ENCODE data around the gene CNPPD1.
"Not testable (repeated sequence)": the region's sequence is repeated elsewhere in the genome, so short reads cannot be mapped to it uniquely, and the experiment has no call there.

Gene CNPPD1

DNA sequence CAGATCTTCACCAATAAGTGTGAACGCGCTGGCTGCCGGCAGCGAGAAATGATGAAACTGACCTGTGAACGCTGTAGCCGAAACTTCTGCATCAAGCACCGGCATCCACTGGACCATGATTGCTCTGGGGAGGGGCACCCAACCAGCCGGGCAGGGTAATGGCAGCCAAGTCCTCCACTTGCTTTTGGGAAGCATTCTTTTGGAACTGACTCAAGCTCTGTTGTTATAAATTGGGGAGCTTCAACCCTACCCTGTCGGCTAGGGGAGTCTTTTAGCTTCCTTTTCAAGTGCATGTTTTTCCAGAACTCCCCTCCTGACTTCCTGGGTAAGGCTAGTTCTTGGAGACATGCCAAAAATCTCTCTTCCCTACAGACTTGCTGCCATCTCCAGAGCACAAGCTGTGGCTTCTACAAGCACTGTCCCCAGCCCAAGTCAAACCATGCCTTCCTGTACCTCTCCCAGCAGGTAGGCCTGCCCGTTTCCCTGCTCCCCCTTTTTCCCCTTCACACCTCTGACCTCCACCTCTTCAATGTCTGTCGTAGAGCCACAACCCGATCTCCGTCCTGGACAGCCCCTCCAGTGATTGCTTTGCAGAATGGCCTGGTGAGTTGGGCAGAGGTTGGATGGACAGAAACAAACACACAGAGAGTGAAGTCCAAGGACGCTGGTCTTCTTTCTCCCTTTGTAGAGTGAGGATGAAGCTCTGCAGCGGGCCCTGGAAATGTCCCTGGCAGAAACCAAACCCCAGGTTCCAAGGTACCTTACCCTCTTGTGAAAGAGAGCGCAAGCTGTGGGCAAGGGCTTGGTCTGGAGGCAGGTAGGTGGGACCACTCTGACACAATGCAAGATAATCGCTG is 31.4 kb upstream of the CNPPD1 start:
- no peak for DNase-seq

DNA sequence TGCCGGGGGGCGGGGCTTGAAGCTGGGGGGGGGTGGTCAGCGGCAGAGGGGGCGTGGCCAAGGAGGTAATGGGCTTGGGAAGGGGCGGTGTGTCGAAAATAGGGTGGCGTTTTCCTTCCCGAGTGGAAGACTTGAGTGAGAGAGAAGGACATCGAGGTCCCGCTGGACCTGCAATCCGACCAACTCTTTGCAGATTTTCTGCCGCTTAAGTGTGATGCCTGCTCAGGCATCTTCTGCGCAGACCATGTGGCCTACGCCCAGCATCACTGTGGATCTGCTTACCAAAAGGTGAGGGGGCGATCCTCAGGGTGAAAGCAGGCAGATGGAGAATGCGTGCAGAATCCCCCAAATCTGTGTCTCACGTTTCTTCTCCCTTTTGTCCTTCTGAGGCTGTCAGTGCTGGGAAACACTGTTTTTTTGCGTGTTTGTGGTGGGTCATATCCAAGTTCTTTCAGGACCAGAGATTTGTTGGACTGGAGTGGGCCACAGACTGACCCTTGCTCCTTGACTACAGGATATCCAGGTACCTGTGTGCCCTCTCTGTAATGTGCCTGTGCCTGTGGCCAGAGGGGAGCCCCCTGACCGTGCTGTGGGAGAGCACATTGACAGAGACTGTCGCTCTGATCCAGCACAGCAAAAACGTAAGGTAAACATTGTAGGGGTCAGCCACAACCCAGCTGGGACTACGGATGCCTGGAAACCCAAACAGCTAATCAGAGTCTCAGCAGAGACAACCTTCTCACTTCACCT is 30.6 kb upstream of the CNPPD1 start:
- no peak for DNase-seq

DNA sequence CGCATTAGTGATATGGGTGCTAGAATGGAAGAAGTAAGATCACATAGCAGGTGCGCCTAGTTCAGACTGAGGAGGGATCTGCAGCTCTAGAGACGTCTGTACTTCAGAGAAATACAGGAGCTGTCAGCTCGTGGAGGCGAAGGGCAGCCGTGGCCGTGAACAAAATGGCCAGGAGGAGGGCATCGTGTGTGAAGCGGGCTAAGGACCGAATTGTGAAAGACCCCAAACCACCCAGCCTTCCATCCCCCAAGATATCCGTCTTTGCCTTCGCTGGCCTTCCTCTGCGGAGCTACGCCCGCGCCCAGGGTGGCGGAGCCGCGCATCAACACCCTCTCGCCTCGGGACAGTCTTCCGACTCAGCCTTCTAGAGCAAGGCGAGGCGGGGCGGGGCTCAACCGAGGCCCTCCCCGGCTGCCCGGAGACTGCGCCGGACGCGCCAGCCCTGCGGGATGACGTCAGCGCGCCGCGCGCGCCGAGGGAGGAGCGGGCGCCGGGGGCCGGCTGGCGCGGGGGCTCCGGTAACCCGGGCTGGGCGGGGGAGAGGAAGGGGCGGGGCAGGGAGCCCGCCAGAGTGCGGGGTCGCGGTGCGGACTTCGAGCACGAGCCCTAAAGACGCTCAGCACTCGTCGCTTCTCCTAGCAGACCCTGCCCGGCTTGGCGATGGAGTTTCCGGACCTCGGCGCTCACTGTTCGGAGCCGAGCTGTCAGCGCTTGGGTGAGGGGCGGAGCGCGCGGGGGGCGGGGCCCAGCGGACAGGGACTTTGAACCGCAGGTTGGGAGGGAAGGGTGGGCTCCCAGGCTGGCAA is 29.8 kb upstream of the CNPPD1 start, which contains the start of gene ZFAND2B:
TSS of gene ZFAND2B (plus strand) at position 455 of the 806 bp plus-strand sequence. CDS start at position 661, 206 bp downstream.
- peak; percentile 93 to 96 for DNase-seq

DNA sequence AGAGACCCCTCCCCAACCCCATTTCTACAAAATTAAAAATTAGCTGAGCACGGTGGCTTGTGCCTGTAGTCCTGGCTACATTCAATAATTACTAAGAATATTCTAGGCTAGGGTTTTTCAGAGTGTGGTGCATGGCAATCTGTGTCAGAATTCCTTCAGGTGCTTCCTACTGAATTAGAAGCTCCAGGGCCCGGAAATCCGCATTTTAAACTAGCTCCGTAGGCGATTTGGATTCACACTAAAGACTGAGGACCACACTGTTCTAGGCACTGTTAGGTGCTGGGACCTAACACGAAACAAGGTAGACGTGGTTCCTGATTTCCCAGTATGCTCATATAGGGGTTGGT is 29.2 kb upstream of the CNPPD1 start:
- DNase-seq = no peak

DNA sequence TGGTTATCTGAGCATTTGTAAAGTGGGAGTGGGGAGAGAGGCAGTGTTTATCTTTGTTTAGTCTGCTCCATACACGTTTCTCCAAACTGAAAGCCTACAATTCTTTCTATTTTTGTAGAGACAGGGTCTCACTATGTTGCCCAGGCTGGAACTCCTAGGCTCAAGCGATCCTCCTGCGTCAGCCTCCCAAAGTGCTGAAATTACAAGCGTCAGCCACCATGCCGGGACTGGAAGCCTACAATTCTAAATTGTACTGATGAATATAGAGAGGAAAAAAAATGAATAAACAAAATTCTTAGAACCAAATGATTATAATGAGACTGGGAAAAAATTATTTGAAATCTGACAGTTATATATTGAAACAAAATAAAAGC is 28.4 kb upstream of the CNPPD1 start:
- DNase-seq = no peak

DNA sequence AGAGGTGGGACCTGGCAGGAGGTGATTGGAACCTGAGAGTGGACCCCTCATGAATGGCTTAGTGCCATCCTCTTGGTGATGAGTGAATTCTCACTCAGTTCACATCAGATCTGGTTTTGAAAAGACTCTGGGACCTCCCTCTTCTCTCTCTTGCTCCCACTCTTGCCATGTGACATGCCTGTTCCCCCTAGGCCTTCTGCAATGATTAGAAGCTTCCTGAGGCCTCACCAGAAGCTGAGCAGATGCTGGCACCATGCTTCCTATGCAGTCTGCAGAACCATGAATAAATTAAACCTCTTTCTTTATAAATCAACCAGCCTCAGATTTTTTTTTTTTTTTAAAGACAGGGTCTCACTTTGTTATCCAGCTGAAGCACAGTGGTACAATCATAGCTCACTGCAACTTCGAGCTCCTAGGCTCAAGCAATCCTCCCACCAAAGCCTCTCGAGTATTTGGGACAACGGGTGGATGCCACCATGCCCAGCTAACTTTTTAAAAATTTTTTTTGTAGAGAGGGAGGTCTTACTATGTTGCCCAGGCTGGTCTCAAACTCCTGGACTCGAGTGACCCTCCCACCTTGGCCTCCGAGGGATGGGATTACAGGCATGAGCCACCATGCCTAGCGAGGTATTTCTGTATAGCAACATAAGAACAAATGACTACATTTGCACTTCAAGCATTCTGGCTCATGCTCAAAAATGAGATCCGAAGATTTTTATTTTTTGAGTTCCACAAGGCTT is 27.9 kb upstream of the CNPPD1 start:
- DNase-seq = no peak

DNA sequence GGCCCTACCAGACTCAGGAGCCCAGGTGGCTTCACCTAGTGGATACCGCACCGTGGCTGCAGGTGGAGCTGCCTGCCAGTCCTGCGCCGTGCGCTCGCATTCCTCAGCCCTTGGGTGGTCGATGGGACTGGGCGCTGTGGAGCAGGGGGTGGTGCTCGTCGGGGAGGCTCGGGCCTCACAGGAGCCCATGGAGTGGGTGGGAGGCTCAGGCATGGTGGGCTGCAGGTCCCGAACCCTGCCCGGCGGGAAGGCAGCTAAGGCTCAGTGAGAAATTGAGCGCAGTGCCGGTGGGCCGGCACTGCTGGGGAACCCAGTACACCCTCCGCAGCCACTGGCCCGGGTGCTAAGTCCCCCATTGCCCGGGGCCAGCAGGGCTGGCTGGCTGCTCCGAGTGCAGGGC is 24.6 kb upstream of the CNPPD1 start:
- DNase-seq = not testable (repeated sequence)

DNA sequence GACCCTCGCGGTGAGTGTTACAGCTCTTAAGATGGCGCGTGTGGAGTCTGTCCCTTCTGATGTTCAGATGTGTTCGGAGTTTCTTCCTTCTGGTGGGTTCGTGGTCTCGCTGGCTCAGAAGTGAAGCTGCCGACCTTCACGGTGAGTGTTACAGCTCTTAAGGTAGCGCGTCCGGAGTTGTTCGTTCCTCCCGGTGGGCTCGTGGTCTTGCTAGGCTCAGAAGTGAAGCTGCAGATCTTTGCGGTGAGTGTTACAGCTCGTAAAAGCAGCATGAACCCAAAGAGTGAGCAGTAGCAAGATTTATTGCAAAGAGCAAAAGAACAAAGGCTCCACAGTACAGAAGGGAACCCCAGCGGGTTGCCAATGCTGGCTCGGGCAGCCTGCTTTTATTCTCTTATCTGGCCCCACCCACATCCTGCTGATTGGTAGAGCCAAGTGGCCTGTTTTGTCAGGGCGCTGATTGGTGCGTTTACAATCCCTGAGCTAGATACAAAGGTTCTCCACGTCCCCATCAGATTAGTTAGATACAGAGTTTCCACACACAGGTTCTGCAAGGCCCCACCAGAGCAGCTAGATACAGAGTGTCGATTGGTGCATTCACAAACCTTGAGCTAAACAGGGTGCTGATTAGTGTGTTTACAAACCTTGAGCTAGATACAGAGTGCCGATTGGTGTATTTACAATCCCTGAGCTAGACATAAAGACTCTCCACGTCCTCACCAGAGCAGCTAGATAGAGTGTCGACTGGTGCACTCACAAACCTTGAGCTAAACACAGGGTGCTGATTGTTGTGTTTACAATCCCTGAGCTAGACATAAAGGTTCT is 24.0 kb upstream of the CNPPD1 start:
- DNase-seq = not testable (repeated sequence)

DNA sequence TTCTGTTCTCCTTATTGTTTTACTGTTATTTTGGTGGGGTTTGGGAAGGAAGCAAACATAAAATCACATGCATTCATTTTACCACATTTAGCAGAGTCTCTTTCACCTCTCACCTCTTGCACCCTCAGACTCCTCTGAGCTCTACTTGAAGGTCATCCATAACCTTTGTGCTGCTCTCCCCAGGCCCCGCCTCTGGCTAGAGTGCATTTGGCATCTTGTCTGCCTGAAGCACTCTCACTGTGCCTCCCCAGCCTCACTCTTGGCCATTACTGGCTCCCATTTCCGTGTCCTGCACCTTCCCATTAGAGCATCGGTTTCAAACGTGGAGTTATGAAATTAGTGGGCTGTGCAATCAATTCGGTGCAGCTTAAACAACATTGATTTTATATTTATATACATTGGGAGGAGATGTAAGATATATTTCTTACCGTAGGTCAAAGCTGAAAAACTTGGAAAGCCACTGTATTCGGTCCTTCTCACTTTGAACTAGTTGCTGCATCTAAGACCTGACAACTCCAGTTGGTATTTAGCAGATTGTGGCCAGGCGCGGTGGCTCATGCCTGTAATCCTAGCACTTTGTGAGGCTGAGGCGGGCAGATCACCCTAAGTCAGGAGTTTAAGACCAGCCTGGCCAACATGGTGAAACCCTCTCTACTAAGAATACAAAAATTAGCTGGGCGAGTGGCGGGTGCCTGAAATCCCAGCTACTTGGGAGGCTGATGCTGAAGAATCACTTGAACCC is 22.9 kb upstream of the CNPPD1 start:
- no peak for DNase-seq

DNA sequence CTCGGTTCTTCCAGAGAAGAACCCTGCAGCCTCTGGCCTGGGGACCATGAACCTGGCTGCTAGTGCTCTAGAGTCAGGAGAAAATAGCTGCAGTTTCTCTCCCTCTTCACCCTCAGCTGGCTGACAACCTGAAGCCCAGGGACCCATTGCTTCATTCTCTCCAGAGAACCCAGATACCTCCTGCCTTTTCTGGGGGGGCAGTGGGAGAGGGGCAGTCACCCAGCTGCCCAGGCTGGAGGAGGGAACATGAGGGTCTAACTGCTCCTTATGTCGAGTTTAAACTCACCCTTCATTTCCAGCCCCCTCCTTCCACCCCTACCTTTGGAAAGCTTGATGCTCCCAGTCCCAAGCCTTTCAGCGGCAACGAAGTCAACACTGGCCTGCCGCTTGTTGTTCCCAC is 22.2 kb upstream of the CNPPD1 start:
- DNase-seq = no peak

DNA sequence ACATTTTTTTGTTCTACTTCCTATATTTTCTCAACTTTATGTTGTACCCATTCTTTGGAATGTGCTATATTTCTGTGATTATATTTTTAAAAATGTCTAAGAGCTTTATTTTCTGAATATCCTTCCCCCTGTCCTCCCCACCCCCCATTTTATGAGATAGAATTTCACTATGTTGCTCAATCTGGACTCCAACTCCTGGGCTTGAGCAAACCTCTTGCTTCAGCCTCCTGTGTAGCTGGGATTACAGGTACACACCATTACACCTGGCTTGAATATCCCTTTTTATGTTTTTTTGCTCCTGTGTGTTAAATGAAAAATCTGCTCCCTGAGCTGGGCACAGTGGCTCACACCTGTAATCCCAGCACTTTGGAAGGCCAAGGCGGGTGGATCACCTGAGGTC is 20.7 kb upstream of the CNPPD1 start:
- no peak for DNase-seq

DNA sequence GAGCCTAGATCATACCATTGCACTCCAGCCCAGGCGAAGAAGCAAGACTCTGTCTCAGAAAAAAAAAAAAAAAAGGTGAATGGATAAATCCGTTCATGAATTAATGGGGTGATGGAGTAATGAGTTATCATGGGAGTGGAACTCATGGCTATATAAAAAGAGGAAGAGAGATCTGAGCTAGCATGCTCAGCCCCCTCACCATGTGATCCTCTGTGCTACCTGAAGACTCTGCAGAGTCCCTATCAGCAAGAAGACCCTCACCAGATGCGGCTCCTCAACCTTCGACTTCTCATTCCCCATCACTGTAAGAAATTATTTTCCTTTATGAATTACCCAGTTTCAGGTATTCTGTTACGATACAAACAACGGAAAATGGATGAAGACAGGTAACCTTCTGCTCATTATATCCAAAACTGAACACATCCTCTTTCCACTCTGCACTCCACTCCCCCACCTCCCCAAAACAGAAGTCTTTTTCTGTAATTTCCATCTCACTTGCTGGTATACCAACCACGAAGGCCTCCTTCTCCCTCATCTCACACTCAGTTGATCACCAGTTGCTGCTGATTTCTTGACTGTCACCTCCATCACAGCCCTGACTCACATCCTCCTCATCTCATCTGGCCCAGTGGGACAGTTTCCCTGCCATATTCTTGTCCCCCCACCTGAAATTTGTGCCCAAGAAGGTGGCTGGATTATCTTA is 10.2 kb upstream of the CNPPD1 start:
- DNase-seq = no peak

DNA sequence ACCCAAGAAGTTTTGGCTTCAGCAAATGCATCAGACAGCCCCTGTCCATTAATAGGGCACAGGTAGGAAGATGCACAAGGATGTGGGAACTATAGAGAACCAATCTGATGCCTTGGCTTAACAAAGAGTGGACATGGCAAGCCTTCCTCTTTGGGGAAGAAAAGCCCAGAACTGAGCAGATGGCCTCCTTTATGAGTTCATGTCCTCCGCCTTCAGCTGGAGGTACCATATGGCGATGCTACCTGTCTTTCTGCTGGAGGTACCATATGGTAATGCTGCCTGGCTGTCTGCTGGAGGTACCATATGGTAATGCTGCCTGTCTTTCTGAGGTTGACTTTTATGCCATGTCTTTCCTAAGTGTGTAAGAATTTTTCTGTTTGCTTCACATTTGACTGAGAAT is 7.4 kb upstream of the CNPPD1 start:
- no peak for DNase-seq

DNA sequence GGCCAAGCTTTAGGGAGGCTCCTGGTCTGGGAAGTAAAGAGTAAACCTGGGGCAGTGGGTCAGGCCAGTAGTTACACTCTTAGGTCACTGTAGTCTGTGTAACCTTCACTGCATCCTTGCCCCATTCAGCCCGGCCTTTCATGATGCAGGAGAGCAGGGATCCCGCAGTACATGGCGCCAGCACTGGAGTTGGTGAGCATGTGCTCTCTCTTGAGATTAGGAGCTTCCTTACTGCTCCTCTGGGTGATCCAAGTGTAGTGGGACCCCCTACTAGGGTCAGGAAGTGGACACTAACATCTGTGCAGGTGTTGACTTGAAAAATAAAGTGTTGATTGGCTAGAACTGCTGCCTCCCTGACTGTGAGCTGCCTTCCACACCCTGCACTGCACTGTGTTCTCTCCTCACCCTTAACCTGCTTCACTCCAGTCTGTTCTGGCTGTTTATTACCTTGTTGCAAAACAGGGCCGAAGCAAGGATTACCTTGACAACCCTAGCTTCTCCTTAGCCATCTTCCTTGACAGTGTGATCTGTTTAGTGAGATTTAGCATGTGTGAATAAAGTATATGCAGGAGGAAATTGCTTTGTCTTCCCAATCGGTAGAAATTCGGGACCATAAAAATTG is 6.5 kb upstream of the CNPPD1 start:
- DNase-seq = no peak

DNA sequence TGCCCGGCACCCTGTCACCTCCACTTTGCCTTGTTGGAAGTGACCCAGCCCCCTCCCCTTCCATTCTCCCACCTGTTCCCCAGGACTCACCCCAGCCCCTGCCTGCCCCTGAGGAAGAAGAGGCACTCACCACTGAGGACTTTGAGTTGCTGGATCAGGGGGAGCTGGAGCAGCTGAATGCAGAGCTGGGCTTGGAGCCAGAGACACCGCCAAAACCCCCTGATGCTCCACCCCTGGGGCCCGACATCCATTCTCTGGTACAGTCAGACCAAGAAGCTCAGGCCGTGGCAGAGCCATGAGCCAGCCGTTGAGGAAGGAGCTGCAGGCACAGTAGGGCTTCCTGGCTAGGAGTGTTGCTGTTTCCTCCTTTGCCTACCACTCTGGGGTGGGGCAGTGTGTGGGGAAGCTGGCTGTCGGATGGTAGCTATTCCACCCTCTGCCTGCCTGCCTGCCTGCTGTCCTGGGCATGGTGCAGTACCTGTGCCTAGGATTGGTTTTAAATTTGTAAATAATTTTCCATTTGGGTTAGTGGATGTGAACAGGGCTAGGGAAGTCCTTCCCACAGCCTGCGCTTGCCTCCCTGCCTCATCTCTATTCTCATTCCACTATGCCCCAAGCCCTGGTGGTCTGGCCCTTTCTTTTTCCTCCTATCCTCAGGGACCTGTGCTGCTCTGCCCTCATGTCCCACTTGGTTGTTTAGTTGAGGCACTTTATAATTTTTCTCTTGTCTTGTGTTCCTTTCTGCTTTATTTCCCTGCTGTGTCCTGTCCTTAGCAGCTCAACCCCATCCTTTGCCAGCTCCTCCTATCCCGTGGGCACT is 5.8 kb upstream of the CNPPD1 start:
- DNase-seq = peak; percentile 63 to 65

DNA sequence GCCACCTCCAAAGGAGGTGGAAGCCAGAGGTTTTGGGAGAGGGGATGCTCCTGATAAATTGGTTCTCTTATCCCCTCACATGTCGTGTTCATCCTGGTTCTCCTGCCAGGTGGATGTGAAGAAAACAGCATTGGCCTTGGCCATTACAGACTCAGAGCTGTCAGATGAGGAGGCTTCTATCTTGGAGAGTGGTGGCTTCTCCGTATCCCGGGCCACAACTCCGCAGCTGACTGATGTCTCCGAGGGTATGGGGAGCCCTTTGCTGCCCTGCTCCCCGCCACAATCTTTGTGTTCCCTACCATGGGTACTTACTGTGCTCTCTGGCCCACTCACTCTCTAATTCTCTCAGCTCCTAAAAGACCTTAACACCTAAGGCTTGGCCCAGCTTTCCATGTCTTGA is 4.8 kb upstream of the CNPPD1 start:
- no peak for DNase-seq

DNA sequence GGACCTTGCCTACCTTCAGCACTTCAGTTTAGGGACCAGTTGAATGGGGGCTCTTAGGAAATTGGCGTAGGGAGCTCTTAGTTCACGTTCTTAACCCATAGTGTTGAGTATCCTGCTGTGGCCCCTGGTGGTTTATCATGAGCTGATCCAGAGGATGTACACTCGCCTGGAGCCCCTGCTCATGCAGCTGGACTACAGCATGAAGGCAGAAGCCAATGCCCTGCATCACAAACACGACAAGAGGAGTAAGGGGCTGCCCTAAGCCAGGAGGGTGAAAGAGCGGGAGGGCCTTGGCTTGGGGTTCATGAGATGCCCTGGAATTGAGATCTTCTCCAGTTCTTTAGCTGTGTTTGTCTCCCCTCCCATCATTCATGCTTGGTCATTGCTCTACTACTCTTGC is 4.2 kb upstream of the CNPPD1 start:
- no peak for DNase-seq

DNA sequence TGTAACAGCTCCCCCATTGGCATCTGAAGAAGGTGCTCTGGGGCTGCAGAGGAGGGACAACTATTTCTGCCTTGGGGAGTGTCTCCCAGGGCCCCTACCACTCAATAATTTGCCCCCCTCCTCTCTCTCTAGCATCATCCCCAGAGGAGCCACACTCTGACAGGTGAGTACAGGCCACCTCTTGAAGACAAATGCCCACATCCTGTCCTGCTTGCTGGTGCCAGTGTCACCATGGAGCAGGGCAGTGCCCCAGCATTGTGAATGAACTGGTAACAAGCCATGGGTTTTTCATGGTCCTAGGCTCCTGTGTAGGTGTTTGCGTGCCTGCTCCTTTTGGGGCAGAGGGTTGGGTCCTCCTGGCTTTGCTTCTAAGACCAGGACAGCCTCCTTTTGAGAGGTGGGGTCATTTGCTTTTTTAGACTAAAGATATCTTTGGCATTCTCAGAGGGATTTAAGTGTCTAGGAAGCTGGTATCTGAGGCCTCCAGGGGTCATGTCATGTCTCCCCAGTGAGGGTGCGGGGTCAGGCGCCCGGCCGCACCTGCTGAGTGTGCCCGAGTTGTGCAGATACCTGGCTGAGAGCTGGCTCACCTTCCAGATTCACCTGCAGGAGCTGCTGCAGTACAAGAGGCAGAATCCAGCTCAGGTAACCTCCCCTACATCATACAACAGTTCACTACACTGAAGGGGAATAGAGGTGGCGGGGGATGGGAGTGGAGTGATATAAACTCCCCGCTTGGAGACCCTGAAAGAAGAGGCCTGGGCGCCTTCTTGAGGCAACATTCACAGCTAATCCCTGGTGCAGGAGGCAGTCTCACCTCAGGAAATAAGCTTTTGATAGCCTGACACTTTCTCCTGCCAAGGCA is 3.1 kb upstream of the CNPPD1 start:
- DNase-seq = no peak
